Measurements from ENCODE around the gene ZNF586. TPM values are rescaled to one million over a fixed set of nuclear protein-coding genes. Genes with fewer than 3 reads are reported as not detected.

Gene ZNF586
- total RNA-seq, 1 donor: 19.5 TPM

DNA sequence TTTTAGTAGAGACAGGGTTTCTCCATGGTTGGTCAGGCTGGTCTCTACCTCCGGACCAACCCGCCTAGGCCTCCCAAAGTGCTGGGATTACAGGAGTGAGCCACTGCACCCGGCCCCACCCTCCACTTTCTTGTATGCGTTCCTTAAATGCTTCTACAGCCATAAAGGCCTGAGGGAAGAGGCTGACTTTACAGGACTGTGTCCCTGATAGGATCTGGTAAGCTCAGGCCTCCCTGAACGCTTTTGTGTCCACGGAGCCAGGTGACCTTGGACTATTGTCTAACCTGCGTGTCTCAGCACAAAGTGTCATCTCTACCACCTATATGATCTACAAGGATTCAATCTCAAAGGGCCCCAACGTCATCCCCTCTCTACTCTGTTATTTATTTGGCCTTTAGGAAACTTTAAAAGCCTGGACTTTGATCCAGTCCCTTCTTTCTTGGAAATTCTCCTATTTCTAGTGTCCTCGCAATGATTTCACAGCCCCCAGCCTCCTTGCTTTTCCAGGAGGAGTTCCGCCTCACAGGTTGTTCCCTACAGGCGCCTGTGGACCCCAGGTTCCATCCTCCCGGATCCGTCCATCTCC lies 44.5 kb downstream of the ZNF586 start:
- TF ChIP-seq, protein P1, sequence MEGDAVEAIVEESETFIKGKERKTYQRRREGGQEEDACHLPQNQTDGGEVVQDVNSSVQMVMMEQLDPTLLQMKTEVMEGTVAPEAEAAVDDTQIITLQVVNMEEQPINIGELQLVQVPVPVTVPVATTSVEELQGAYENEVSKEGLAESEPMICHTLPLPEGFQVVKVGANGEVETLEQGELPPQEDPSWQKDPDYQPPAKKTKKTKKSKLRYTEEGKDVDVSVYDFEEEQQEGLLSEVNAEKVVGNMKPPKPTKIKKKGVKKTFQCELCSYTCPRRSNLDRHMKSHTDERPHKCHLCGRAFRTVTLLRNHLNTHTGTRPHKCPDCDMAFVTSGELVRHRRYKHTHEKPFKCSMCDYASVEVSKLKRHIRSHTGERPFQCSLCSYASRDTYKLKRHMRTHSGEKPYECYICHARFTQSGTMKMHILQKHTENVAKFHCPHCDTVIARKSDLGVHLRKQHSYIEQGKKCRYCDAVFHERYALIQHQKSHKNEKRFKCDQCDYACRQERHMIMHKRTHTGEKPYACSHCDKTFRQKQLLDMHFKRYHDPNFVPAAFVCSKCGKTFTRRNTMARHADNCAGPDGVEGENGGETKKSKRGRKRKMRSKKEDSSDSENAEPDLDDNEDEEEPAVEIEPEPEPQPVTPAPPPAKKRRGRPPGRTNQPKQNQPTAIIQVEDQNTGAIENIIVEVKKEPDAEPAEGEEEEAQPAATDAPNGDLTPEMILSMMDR (IDR thresholded peaks at IDR 0.05; ENCODE audit: extremely low read depth, low read depth, low read length): no peak
- DNase-seq (ENCODE audit: insufficient read length, low spot score, missing footprints): no peak
- no peaks in the 10 kb centered on the region for H3K27me3 ChIP-seq (ENCODE audit: insufficient read depth, low read length)
- peak overlapping the region; percentile 75 for H3K4me2 ChIP-seq (ENCODE audit: insufficient read depth, low read length)
- peaks cover 10% of the 10 kb centered on the region for H3K36me3 ChIP-seq (ENCODE audit: insufficient read depth, low read length)
- H2AFZ ChIP-seq (ENCODE audit: low read length): peak overlapping the region; percentile 92
- peak overlapping the region; percentile 92 for H3K4me3 ChIP-seq (ENCODE audit: insufficient read depth, low read length)
- peaks cover 5% of the 10 kb centered on the region for H3K4me1 ChIP-seq (ENCODE audit: insufficient read depth, low read length)
- H3K79me2 ChIP-seq (ENCODE audit: insufficient read depth, low read length): peaks cover 22% of the 10 kb centered on the region
- H4K20me1 ChIP-seq (ENCODE audit: insufficient read depth, low read length): no peaks in the 10 kb centered on the region
- no peaks in the 10 kb centered on the region for H3K9me3 ChIP-seq (ENCODE audit: low read depth, low read length)
- H3K27ac ChIP-seq (ENCODE audit: low read depth, low read length): peak overlapping the region; percentile 61

DNA sequence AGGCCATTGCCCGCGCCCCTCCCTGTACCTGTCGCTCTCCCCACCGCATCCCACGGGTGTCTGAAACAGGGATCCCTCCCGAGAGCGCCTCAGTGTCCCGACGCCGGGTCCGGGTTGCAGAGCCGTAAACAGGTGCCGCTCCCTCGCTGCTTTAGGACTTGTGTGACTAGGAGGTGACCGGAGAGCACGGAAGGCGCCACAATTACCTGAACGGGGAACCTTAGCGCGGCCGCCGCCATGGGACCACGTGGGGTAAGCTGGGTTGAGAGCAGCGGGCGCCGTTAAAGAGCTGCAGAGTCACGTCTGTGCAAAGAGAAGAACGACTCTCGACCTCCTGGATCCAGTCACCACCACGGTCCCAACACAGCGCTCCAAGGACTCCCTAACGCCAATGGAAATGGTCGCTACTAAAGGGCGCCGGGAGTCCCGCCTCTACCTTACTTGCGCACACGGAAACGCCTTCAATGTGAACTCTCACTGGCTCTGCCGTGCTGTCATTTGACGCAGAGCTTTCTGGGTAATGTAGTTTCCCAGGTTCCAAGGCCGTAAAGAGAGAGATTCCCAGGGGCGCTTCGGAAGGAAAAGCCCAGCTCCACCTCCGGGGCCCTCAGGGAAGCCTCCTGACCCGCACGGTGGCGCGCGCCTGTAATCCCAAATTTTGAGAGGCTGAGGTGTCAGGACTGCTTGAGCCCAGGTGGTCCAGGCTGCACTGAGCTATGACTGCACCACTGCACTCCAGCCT lies 45.2 kb downstream of the ZNF586 start, which contains the start of gene ZNF552:
Gene ZNF552, minus strand, starts transcription at position 409 of the 742 bp plus-strand sequence. Its CDS starts 170 bp downstream, at position 239.
- Histone ChIP-seq H3K27ac (ENCODE audit: low read depth, low read length) (peak within 1 kb of the TSS; percentile 61), H3K79me2 (ENCODE audit: insufficient read depth, low read length) (peaks cover 26% of the 10 kb centered on the region)

DNA sequence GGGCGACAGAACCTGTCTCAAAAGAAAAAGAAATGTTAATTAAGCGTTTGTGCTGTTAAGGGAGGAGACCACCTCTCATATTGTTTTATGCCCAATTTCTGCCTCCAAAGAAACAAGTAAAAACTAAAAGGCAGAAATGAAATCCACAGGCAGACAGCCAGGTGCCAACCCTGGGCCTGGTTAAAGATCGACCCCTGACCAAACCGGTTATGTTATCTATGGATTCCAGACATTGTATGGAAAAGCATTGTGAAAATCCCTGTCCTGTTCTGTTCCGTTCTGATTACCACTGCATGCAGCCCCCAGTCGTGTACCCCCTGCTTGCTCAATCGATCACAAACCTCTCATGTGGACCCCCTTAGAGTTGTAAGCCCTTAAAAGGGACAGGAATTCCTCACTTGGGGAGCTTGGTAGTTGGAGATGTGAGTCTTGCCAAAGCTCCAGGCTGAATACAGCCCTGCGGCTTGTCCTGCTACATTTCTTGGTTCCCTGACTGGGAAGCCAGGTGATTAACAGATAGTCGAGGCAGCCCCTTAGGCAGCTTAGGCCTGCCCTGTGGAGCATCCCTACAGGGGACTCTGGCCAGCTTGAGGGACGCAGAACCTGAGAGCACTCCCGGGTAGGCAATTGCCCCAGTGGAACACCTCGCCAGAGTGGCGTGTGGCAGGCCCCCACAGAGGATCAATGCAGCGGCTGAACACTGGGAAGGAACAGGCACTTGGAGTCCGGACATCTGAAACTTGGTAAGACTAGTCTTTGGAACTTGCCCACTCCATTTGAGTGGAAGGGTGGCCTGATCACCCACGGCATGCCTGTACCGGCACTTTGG lies 46.0 kb downstream of the ZNF586 start:
- H3K79me2 ChIP-seq (ENCODE audit: insufficient read depth, low read length): peaks cover 30% of the 10 kb centered on the region
- peaks cover 7% of the 10 kb centered on the region for H3K4me1 ChIP-seq (ENCODE audit: insufficient read depth, low read length)
- no peaks in the 10 kb centered on the region for H3K27me3 ChIP-seq (ENCODE audit: insufficient read depth, low read length)
- H3K4me3 ChIP-seq (ENCODE audit: insufficient read depth, low read length): peak overlapping the region; percentile 92
- DNase-seq (ENCODE audit: insufficient read length, low spot score, missing footprints): no peak
- H3K27ac ChIP-seq (ENCODE audit: low read depth, low read length): peak overlapping the region; percentile 61
- H3K36me3 ChIP-seq (ENCODE audit: insufficient read depth, low read length): peaks cover 6% of the 10 kb centered on the region
- H3K4me2 ChIP-seq (ENCODE audit: insufficient read depth, low read length): peak overlapping the region; percentile 75
- TF ChIP-seq, protein P1 (IDR thresholded peaks at IDR 0.05; ENCODE audit: extremely low read depth, low read depth, low read length): no peak
- H4K20me1 ChIP-seq (ENCODE audit: insufficient read depth, low read length): no peaks in the 10 kb centered on the region
- no peaks in the 10 kb centered on the region for H3K9me3 ChIP-seq (ENCODE audit: low read depth, low read length)
- H2AFZ ChIP-seq (ENCODE audit: low read length): no peak overlapping the region

More for the DNA sequence above, 45.2 kb downstream of the ZNF586 start, which contains the start of gene ZNF552:
- peak within 1 kb of the TSS; percentile 75 for H3K4me2 ChIP-seq (ENCODE audit: insufficient read depth, low read length)
- H3K36me3 ChIP-seq (ENCODE audit: insufficient read depth, low read length): peaks cover 8% of the 10 kb centered on the region
- TF ChIP-seq, protein P1 (IDR thresholded peaks at IDR 0.05; ENCODE audit: extremely low read depth, low read depth, low read length): no peak
- peaks cover 5% of the 10 kb centered on the region for H3K4me1 ChIP-seq (ENCODE audit: insufficient read depth, low read length)
- no peaks in the 10 kb centered on the region for H3K27me3 ChIP-seq (ENCODE audit: insufficient read depth, low read length)
- peak within 1 kb of the TSS; percentile 92 for H2AFZ ChIP-seq (ENCODE audit: low read length)
- no peaks in the 10 kb centered on the region for H4K20me1 ChIP-seq (ENCODE audit: insufficient read depth, low read length)
- no peaks in the 10 kb centered on the region for H3K9me3 ChIP-seq (ENCODE audit: low read depth, low read length)
- H3K4me3 ChIP-seq (ENCODE audit: insufficient read depth, low read length): peak within 1 kb of the TSS; percentile 92
- peak; percentile 96 for DNase-seq (ENCODE audit: insufficient read length, low spot score, missing footprints)
